Measurements from ENCODE around the gene MOB2. TPM values are rescaled to one million over a fixed set of nuclear protein-coding genes. Genes with fewer than 3 reads are reported as not detected.

MOB2 gene
- total RNA-seq, 2 donors from 2014 or later, result 24.5 to 26.7 TPM

GRCh38 chr11:1469287-1469910 lies 17.2 kb downstream of the MOB2 start:
- no peak overlapping the region for H3K4me3 Mint-ChIP-seq
- H3K9me3 Mint-ChIP-seq, result no peaks in the 10 kb centered on the region
- peaks cover 5% of the 10 kb centered on the region for H3K4me1 Mint-ChIP-seq

GRCh38 chr11:1468473-1469066 lies 18.0 kb downstream of the MOB2 start:
- no peak for ATAC-seq (replicated peaks)
- Mint-ChIP-seq H3K36me3 (ENCODE audit: low read depth) (no peaks in the 10 kb centered on the region), H3K4me3 (no peak overlapping the region), H3K9me3 (no peaks in the 10 kb centered on the region), H3K27me3 (no peaks in the 10 kb centered on the region), H3K4me1 (peaks cover 5% of the 10 kb centered on the region), H3K27ac (no peak overlapping the region)

More at GRCh38 chr11:1469287-1469910, 17.2 kb downstream of the MOB2 start:
- H3K27me3 Mint-ChIP-seq, result no peaks in the 10 kb centered on the region
- no peak overlapping the region for H3K27ac Mint-ChIP-seq
- ATAC-seq (replicated peaks), result no peak
- H3K36me3 Mint-ChIP-seq (ENCODE audit: low read depth), result peaks cover 6% of the 10 kb centered on the region

GRCh38 chr11:1468002-1468401 lies 18.6 kb downstream of the MOB2 start:
- no peak for ATAC-seq (replicated peaks)
- Mint-ChIP-seq H3K27me3 (no peaks in the 10 kb centered on the region), H3K27ac (no peak overlapping the region), H3K4me3 (no peak overlapping the region), H3K36me3 (ENCODE audit: low read depth) (no peaks in the 10 kb centered on the region), H3K4me1 (peaks cover 5% of the 10 kb centered on the region), H3K9me3 (no peaks in the 10 kb centered on the region)

GRCh38 chr11:1467270-1467669 lies 19.3 kb downstream of the MOB2 start:
- H3K27ac Mint-ChIP-seq, result peak overlapping the region; percentile 76

GRCh38 chr11:1466784-1467183 lies 19.8 kb downstream of the MOB2 start:
- H3K9me3 Mint-ChIP-seq, result no peaks in the 10 kb centered on the region
- ATAC-seq (replicated peaks), result no peak
- no peaks in the 10 kb centered on the region for H3K27me3 Mint-ChIP-seq
- H3K36me3 Mint-ChIP-seq (ENCODE audit: low read depth), result no peaks in the 10 kb centered on the region
- peaks cover 5% of the 10 kb centered on the region for H3K4me1 Mint-ChIP-seq
- H3K4me3 Mint-ChIP-seq, result no peak overlapping the region
- H3K27ac Mint-ChIP-seq, result peak overlapping the region; percentile 76

More at GRCh38 chr11:1467270-1467669, 19.3 kb downstream of the MOB2 start:
- no peaks in the 10 kb centered on the region for H3K9me3 Mint-ChIP-seq
- H3K4me3 Mint-ChIP-seq, result no peak overlapping the region
- no peaks in the 10 kb centered on the region for H3K36me3 Mint-ChIP-seq (ENCODE audit: low read depth)
- ATAC-seq (replicated peaks), result no peak
- H3K4me1 Mint-ChIP-seq, result peaks cover 5% of the 10 kb centered on the region
- H3K27me3 Mint-ChIP-seq, result no peaks in the 10 kb centered on the region

GRCh38 chr11:1463056-1463455 lies 23.5 kb downstream of the MOB2 start:
- Mint-ChIP-seq H3K27me3 (no peaks in the 10 kb centered on the region), H3K27ac (no peak overlapping the region), H3K9me3 (no peaks in the 10 kb centered on the region), H3K4me3 (no peak overlapping the region), H3K4me1 (peaks cover 5% of the 10 kb centered on the region), H3K36me3 (ENCODE audit: low read depth) (no peaks in the 10 kb centered on the region)
- no peak for ATAC-seq (replicated peaks)

GRCh38 chr11:1462698-1462975 lies 23.9 kb downstream of the MOB2 start:
- no peak for ATAC-seq (replicated peaks)
- Mint-ChIP-seq H3K4me1 (peaks cover 5% of the 10 kb centered on the region), H3K27me3 (no peaks in the 10 kb centered on the region), H3K4me3 (no peak overlapping the region), H3K9me3 (no peaks in the 10 kb centered on the region), H3K27ac (no peak overlapping the region), H3K36me3 (ENCODE audit: low read depth) (no peaks in the 10 kb centered on the region)

- H3K4me3 Mint-ChIP-seq, result no peak overlapping the region
- ATAC-seq (replicated peaks), result no peak
- H3K27me3 Mint-ChIP-seq, result no peaks in the 10 kb centered on the region
- H3K4me1 Mint-ChIP-seq, result peaks cover 3% of the 10 kb centered on the region
- H3K27ac Mint-ChIP-seq, result no peak overlapping the region
- H3K9me3 Mint-ChIP-seq, result no peaks in the 10 kb centered on the region
- no peaks in the 10 kb centered on the region for H3K36me3 Mint-ChIP-seq (ENCODE audit: low read depth)
These were observed 24.5 kb downstream of the MOB2 start for GRCh38 chr11:1461826-1462697.

GRCh38 chr11:1460986-1461825 lies 25.4 kb downstream of the MOB2 start:
- Mint-ChIP-seq H3K9me3 (no peaks in the 10 kb centered on the region), H3K4me3 (no peak overlapping the region), H3K27ac (no peak overlapping the region), H3K4me1 (no peaks in the 10 kb centered on the region), H3K27me3 (no peaks in the 10 kb centered on the region), H3K36me3 (ENCODE audit: low read depth) (no peaks in the 10 kb centered on the region)
- ATAC-seq (replicated peaks), result no peak

GRCh38 chr11:1460396-1460985 lies 26.1 kb downstream of the MOB2 start:
- Mint-ChIP-seq H3K27me3 (no peaks in the 10 kb centered on the region), H3K36me3 (ENCODE audit: low read depth) (no peaks in the 10 kb centered on the region), H3K9me3 (no peaks in the 10 kb centered on the region), H3K4me3 (no peak overlapping the region), H3K4me1 (no peaks in the 10 kb centered on the region), H3K27ac (no peak overlapping the region)
- ATAC-seq (replicated peaks), result no peak

GRCh38 chr11:1459764-1460395 lies 26.7 kb downstream of the MOB2 start:
- no peak overlapping the region for H3K27ac Mint-ChIP-seq
- no peaks in the 10 kb centered on the region for H3K9me3 Mint-ChIP-seq
- H3K27me3 Mint-ChIP-seq, result no peaks in the 10 kb centered on the region
- no peaks in the 10 kb centered on the region for H3K4me1 Mint-ChIP-seq
- no peak for ATAC-seq (replicated peaks)
- no peak overlapping the region for H3K4me3 Mint-ChIP-seq
- no peaks in the 10 kb centered on the region for H3K36me3 Mint-ChIP-seq (ENCODE audit: low read depth)

- no peaks in the 10 kb centered on the region for H3K27me3 Mint-ChIP-seq
- no peaks in the 10 kb centered on the region for H3K4me1 Mint-ChIP-seq
- H3K27ac Mint-ChIP-seq, result no peak overlapping the region
- no peak for ATAC-seq (replicated peaks)
- H3K36me3 Mint-ChIP-seq (ENCODE audit: low read depth), result no peaks in the 10 kb centered on the region
- no peak overlapping the region for H3K4me3 Mint-ChIP-seq
- H3K9me3 Mint-ChIP-seq, result no peaks in the 10 kb centered on the region
These were observed 27.4 kb downstream of the MOB2 start for GRCh38 chr11:1459219-1459575.

- H3K4me1 Mint-ChIP-seq, result no peaks in the 10 kb centered on the region
- no peaks in the 10 kb centered on the region for H3K9me3 Mint-ChIP-seq
- no peak overlapping the region for H3K27ac Mint-ChIP-seq
- no peaks in the 10 kb centered on the region for H3K27me3 Mint-ChIP-seq
- H3K36me3 Mint-ChIP-seq (ENCODE audit: low read depth), result no peaks in the 10 kb centered on the region
- no peak overlapping the region for H3K4me3 Mint-ChIP-seq
- no peak for ATAC-seq (replicated peaks)
These were observed 28.0 kb downstream of the MOB2 start for GRCh38 chr11:1458340-1459218.

All from activated T-helper 17 cell treated with anti-CD3 and anti-CD28 coated beads, Interleukin-2, amount 50 U/mL, for 72 hours (primary cell).